ENCODE measurements around the gene ATG5. TPM values are rescaled to one million over a fixed set of nuclear protein-coding genes. Genes with fewer than 3 reads are reported as not detected.
"Not testable (repeated sequence)": the region's sequence is repeated elsewhere in the genome, so short reads cannot be mapped to it uniquely, and the experiment has no call there.

Gene ATG5
- polyA plus RNA-seq, 6 donors from 2014 or later: 33.6 to 44.4 (median 40.3) TPM

DNA sequence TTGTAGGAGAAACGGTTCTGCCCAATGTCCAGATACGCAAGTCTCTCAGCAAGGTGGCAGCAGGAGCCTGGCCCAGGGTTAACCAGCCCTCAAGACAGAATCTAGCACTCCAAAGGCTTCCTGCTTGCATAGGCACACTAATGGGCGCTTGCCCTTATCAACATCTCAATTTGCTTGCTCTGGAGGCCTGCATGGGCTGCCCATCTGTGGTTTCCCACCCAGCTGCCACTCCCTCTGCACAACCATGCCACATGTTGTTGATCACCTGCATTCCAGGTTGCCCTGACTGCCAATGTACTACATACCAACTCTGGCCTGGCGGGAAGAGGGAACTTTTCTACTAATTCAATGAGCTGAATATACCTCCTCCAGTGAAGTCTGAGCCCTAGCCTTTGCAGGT lies 74.6 kb downstream of the ATG5 start:
- ATAC-seq (ENCODE audit: low read depth in 2 of 2) (no peak), DNase-seq (no peak)
- Mint-ChIP-seq H3K4me1 (peaks cover 0 to 17% (median 13%) of the 10 kb centered on the region in 3 donors), H3K27ac (no peak overlapping the region), H3K9me3 (no peaks in the 10 kb centered on the region), H3K27me3 (no peaks in the 10 kb centered on the region), H3K4me3 (peak overlapping the region in 1 of 8 donors; percentile 44), H3K36me3 (peaks cover 0 to 11% of the 10 kb centered on the region in 2 donors)

DNA sequence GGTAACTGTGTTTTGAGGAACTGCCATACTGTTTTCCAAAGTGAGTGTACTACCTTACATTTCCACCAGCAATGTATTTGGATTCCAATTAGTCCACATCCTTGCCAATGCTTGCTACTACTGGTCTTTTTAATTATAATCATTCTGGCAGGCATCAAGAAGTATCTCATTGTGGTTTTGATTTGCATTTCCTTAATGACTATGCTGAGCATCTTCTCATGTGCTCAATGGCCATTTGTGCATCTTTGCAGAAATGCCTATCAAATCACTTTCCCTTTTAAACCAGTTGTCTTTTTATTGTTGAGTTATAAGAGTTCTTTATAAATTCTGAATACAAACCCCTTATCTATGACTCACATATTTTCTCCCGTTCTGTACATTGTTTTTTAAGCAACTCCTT lies 75.9 kb downstream of the ATG5 start:
- Mint-ChIP-seq H3K4me1 (peaks cover 0 to 17% (median 13%) of the 10 kb centered on the region in 3 donors), H3K27me3 (no peaks in the 10 kb centered on the region), H3K9me3 (no peaks in the 10 kb centered on the region), H3K27ac (peak overlapping the region in 2 of 6 donors; percentile 5 to 25), H3K36me3 (peaks cover 0 to 12% of the 10 kb centered on the region in 2 donors), H3K4me3 (no peak overlapping the region)
- no peak for ATAC-seq (ENCODE audit: low read depth in 2 of 2)
- no peak for DNase-seq

DNA sequence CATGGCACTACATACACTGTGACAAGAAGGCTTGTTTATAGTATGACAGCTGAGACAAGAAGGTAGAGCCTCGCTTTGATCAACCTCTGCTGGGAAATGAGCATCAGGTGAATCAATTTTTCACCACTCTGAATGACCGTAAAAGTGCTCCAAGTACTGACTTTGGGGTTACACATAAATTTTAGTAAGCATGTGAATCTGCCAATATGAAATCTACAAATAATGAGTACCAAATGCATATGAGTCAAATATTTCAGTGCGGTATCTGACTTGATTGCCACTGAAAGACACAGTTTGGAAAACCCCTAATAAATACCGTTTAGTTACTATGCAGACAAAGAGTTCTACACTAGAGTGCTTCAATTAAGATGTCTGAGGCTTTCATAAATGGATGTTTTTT lies 77.8 kb downstream of the ATG5 start:
- Mint-ChIP-seq H3K4me3 (no peak overlapping the region), H3K36me3 (peaks cover 0 to 22% of the 10 kb centered on the region in 2 donors), H3K9me3 (no peaks in the 10 kb centered on the region), H3K27ac (peak overlapping the region in 1 of 6 donors; percentile 22), H3K27me3 (no peaks in the 10 kb centered on the region), H3K4me1 (peaks cover 0 to 11% (median 10%) of the 10 kb centered on the region in 3 donors)
- ATAC-seq (ENCODE audit: low read depth in 2 of 2) (no peak), DNase-seq (no peak)

DNA sequence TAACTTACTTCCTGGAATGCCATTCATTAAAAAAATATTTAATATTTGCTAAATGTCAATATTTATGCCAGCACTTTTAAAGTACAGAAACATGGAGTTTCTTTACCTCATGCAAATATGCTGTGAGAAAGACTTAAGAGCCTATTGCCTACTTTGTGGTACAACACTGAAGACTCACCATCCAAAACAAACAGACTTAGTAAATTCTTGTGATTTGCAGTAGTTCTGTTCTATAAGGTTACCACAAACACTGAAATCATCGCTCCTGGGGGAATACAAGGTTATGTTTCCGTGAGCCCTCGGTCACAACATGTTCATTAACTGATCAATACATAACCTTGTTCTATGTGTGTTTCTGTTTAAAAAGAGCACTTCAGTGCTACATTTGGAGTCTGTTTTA lies 78.3 kb downstream of the ATG5 start:
- no peaks in the 10 kb centered on the region for H3K27me3 Mint-ChIP-seq
- no peak overlapping the region for H3K27ac Mint-ChIP-seq
- ATAC-seq (ENCODE audit: low read depth in 2 of 2): no peak
- no peak for DNase-seq
- no peak overlapping the region for H3K4me3 Mint-ChIP-seq
- no peaks in the 10 kb centered on the region for H3K9me3 Mint-ChIP-seq
- H3K36me3 Mint-ChIP-seq: peaks cover 0 to 27% of the 10 kb centered on the region in 2 donors
- H3K4me1 Mint-ChIP-seq: peaks cover 0 to 11% (median 10%) of the 10 kb centered on the region in 3 donors

DNA sequence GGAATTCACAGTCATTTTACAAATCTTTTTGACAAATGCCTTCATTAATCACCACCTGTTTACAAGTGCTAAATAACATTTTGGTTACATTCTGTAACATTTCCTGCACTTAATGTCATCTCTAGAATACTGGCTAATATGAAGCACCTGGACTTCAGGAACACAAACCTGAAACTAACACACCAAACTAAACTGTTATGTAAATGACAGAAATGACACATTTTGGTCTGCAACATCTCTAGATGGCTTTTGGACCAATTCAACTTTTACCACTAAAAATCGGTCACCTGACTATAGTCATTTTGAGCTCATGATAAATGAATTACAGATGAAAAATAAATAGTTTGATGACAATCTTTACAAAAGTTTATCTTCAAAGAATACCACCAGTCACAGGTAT lies 80.6 kb downstream of the ATG5 start:
- Mint-ChIP-seq H3K9me3 (peaks cover 0 to 3% (median 0%) of the 10 kb centered on the region in 7 donors), H3K36me3 (peaks cover 0 to 34% of the 10 kb centered on the region in 2 donors), H3K4me1 (peaks cover 0 to 4% (median 0%) of the 10 kb centered on the region in 3 donors)

DNA sequence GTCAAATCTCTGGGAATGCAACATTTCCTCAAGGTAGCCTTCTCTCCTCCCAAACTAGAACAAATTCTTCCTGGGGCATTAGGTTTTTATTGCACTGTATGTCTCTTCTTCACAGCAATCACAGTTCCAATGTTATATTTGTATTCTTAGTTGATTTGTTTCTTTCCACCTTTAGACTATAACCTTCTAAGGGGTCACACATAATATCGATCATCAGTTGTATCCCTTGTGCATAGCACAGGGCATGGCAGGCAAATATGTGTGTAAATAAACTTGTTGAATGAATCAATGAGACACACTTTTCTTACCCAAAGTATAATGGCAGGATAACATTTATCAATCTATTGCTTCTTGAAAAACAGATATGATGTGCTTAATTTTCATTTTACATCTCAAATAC lies 81.0 kb downstream of the ATG5 start:
- no peak for ATAC-seq (ENCODE audit: low read depth in 2 of 2)
- Mint-ChIP-seq H3K27ac (peak overlapping the region in 1 of 6 donors; percentile 43), H3K36me3 (peaks cover 0 to 34% of the 10 kb centered on the region in 2 donors)

More for the DNA sequence above, 80.6 kb downstream of the ATG5 start:
- no peaks in the 10 kb centered on the region for H3K27me3 Mint-ChIP-seq
- H3K4me3 Mint-ChIP-seq: no peak overlapping the region
- no peak overlapping the region for H3K27ac Mint-ChIP-seq
- no peak for ATAC-seq (ENCODE audit: low read depth in 2 of 2)
- no peak for DNase-seq

DNA sequence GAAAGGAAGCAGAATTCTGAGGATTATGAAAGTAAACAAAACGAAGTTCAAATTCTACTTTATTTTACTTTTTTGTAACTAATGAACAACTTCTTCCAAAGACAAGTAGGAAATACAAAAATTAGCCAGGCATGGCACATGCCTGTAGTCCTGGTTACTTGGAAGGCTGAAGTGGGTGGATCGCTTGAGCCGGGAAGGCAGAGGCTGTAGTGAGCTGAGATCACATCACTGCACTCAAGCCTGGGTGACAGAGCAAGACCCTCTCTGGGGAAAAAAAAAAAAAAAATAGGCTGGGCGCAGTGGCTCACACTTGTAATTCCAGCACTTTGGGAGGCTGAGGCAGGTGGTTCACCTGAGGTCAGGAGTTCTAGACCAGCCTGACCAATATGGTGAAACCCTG lies 82.3 kb downstream of the ATG5 start:
- Mint-ChIP-seq H3K4me1 (peaks cover 0 to 6% (median 5%) of the 10 kb centered on the region in 3 donors), H3K9me3 (peaks cover 0 to 3% (median 0%) of the 10 kb centered on the region in 7 donors), H3K36me3 (peaks cover 0 to 34% of the 10 kb centered on the region in 2 donors), H3K27me3 (no peaks in the 10 kb centered on the region), H3K4me3 (no peak overlapping the region), H3K27ac (no peak overlapping the region)
- ATAC-seq (ENCODE audit: low read depth in 2 of 2) (no peak), DNase-seq (no peak)

More for the DNA sequence above, 81.0 kb downstream of the ATG5 start:
- H3K9me3 Mint-ChIP-seq: peaks cover 0 to 3% (median 0%) of the 10 kb centered on the region in 7 donors
- H3K27me3 Mint-ChIP-seq: no peaks in the 10 kb centered on the region
- H3K4me3 Mint-ChIP-seq: no peak overlapping the region
- DNase-seq: no peak
- peaks cover 0 to 2% (median 0%) of the 10 kb centered on the region in 3 donors for H3K4me1 Mint-ChIP-seq

DNA sequence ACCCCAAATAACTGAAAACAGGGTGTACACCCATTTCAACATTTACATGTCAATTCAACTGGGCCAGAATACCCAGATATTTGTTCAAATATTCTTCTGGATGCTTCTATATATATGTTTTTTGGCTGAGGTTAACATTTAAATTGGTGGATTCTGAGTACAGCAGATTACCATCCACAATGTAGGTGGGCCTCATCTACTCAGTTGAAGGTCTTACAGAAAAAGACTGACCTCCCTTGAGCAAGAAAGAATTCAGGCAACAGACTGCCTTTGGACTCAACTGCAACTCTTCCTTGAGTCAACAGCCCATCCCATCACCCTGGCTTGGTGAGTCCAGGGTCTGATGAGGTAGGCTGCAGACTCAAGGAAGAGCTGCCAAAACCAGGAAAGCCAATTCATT lies 84.1 kb downstream of the ATG5 start:
- H3K4me1 Mint-ChIP-seq: peaks cover 0 to 7% (median 5%) of the 10 kb centered on the region in 3 donors
- DNase-seq (no peak), ATAC-seq (ENCODE audit: low read depth in 2 of 2) (no peak)
- H3K27me3 Mint-ChIP-seq: no peaks in the 10 kb centered on the region
- H3K27ac Mint-ChIP-seq: no peak overlapping the region
- H3K9me3 Mint-ChIP-seq: peaks cover 0 to 3% (median 0%) of the 10 kb centered on the region in 7 donors
- H3K36me3 Mint-ChIP-seq: peaks cover 0 to 23% of the 10 kb centered on the region in 2 donors
- H3K4me3 Mint-ChIP-seq: no peak overlapping the region

DNA sequence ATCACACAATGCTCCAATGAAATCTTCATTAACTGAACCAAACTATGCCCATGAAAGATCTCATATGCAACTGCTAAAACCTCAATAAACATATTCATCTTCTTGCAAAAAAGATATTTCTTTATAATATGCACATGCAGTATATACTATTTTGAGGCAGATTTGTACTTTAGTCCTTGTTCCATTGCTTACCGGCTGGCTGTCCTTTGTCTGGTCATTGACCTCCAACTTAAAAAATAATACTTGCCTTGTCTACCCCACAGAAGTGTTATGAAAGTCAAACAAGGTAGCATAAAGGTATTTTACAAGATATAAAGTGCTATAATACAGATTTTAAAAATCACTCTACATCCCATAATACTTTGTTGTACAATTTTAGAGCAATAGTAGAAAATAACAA lies 88.3 kb downstream of the ATG5 start:
- DNase-seq: no peak
- Mint-ChIP-seq H3K27me3 (no peaks in the 10 kb centered on the region), H3K4me1 (peaks cover 5 to 14% (median 7%) of the 10 kb centered on the region in 3 donors), H3K27ac (no peak overlapping the region), H3K36me3 (peaks cover 6 to 17% of the 10 kb centered on the region in 2 donors), H3K4me3 (no peak overlapping the region), H3K9me3 (peaks cover 0 to 4% (median 3%) of the 10 kb centered on the region in 7 donors)
- ATAC-seq (ENCODE audit: low read depth in 2 of 2): no peak

DNA sequence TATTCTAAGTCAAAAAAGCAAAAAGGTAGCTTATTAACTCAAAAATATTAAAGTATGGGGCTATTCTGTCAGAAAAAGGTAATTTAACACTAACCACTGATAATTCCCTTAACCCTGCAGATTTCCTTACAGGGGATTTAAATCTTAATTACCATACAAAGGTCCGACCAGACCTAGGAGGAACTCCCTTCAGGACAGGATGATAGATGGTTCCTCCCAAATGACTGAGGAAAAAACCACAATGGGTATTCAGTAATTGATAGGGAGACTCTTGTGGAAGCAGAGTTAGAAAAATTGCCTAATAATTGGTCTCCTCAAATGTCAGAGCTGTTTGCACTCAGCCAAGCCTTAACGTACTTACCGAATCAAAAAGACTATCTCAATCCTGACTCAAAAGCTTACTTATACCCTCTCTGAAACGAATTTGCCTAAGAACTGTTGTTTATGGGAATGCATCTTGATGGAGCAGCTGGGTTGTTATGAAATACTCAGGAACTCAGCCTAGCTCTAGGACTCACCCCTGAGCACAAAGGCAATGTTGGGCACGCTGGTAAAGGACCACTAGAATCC lies 95.6 kb downstream of the ATG5 start:
- H3K9me3 Mint-ChIP-seq; H3K4me3 Mint-ChIP-seq; H3K27me3 Mint-ChIP-seq; DNase-seq; ATAC-seq (ENCODE audit: low read depth in 2 of 2): not testable (repeated sequence)
- Mint-ChIP-seq H3K27ac (peak overlapping the region in 1 of 6 donors; percentile 62), H3K4me1 (peaks cover 4 to 19% (median 9%) of the 10 kb centered on the region in 3 donors), H3K36me3 (peaks cover 18 to 21% of the 10 kb centered on the region in 2 donors)

DNA sequence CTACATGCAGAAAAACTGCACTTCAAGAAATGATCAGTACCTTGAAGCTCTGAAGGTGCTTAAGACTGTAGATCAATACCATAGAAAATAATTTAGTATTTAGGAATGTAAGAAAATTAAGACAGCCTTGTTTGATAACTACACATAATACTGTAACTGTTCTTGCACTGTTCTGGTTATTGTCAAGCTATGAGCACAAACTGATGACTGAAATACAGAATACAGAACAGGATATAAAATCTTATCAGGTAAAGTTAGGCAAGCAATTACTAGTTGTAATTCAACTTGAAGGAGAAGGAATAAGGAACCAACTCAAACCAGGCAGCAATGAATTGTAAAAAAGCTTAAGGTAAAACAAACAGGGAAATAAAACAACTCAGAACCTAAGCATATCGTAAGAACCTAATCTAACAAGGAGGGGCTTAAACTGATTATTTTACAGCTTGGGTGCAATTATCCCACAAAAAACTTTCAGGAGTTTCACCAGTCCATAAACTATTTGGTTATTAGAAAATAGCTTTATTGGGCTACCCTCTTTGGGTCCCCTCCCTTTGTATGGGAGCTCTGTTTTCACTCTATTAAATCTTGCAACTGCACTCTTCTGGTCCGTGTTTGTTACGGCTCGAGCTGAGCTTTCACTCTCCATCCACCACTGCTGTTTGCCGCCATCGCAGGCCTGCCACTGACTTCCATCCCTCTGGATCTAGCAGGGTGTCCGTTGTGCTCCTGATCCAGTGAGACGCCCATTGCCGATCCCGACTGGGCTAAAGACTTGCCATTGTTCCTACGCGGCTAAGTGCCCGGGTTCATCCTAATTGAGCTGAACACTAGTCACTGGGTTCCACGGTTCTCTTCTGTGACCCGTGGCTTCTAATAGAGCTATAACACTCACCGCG lies 97.7 kb downstream of the ATG5 start:
- DNase-seq (no peak), ATAC-seq (ENCODE audit: low read depth in 2 of 2) (no peak)
- H3K4me3 Mint-ChIP-seq: no peak overlapping the region
- peaks cover 13 to 15% of the 10 kb centered on the region in 2 donors for H3K36me3 Mint-ChIP-seq
- H3K27me3 Mint-ChIP-seq: no peaks in the 10 kb centered on the region
- peaks cover 4 to 15% (median 13%) of the 10 kb centered on the region in 3 donors for H3K4me1 Mint-ChIP-seq
- H3K27ac Mint-ChIP-seq: peak overlapping the region in 2 of 6 donors; percentile 65 to 80
- H3K9me3 Mint-ChIP-seq: peaks cover 0 to 9% (median 0%) of the 10 kb centered on the region in 7 donors

DNA sequence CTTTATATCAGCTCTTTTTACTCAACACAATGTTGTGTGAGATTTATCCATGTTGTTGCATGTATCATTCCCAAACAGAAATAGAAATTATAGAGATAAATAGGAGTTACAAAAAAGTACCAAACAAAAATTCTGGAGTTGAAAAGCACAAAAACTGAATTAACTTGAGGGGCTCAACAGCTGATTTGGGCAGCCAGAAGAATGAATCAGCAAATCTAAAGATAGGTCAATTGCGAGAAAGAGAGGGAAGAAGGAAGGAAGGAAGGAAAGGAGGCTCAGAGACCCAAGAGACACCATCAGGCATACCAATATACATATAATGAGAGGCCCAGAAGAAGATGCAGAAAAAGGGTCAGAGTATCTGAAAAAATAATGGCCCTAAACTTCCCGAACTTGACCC lies 98.9 kb downstream of the ATG5 start:
- peaks cover 0 to 9% (median 0%) of the 10 kb centered on the region in 7 donors for H3K9me3 Mint-ChIP-seq
- no peak for ATAC-seq (ENCODE audit: low read depth in 2 of 2)
- no peak for DNase-seq
- no peaks in the 10 kb centered on the region for H3K27me3 Mint-ChIP-seq
- peaks cover 13 to 15% of the 10 kb centered on the region in 2 donors for H3K36me3 Mint-ChIP-seq
- H3K4me3 Mint-ChIP-seq: no peak overlapping the region
- H3K4me1 Mint-ChIP-seq: peaks cover 4 to 15% (median 13%) of the 10 kb centered on the region in 3 donors
- H3K27ac Mint-ChIP-seq: peak overlapping the region in 5 of 6 donors; percentile 9 to 85 (median 45)

DNA sequence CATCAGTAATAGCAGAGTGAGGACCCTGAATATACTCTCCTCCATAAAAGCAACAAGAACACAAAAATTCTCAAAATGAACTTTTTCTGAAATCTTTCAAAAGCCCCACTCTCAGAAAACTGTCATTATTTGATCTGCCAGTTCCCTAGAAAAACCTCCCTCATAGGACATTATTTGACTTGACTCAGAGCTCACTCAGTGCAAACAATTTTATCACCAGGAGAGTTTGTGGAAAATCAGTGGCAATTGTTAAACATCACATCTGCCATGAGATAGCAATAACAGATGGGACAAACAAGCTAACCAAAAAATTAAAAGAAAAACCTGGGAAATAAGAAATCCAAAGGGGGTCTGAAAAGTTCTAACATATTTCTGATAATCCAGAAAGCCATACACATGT lies 100.0 kb downstream of the ATG5 start:
- ATAC-seq (ENCODE audit: low read depth in 2 of 2) (no peak), DNase-seq (no peak)
- Mint-ChIP-seq H3K4me1 (peaks cover 4 to 15% (median 13%) of the 10 kb centered on the region in 3 donors), H3K36me3 (peaks cover 13 to 15% of the 10 kb centered on the region in 2 donors), H3K27ac (peak overlapping the region in 2 of 6 donors; percentile 29 to 45), H3K27me3 (no peaks in the 10 kb centered on the region), H3K4me3 (no peak overlapping the region), H3K9me3 (peaks cover 0 to 9% (median 0%) of the 10 kb centered on the region in 7 donors)
